ENCODE measurements around the gene OCLN.
A peak's percentile ranks its signal among the peaks of the same experiment; 100 is the strongest.
"Not testable (repeated sequence)": the region's sequence is repeated elsewhere in the genome, so short reads cannot be mapped to it uniquely, and the experiment has no call there.

Gene OCLN

GRCh38 chr5:69525490-69525889, 32.9 kb downstream of the OCLN start:
- no peak overlapping the region for H3K4me3 ChIP-seq
- no peak overlapping the region for H3K27ac ChIP-seq

- H3K4me3 ChIP-seq, result no peak overlapping the region
- no peak overlapping the region for H3K27ac ChIP-seq
These were observed 34.1 kb downstream of the OCLN start for GRCh38 chr5:69526660-69527059.

GRCh38 chr5:69527128-69527770, 34.7 kb downstream of the OCLN start:
- H3K4me3 ChIP-seq, result no peak overlapping the region
- no peak overlapping the region for H3K27ac ChIP-seq

DNA sequence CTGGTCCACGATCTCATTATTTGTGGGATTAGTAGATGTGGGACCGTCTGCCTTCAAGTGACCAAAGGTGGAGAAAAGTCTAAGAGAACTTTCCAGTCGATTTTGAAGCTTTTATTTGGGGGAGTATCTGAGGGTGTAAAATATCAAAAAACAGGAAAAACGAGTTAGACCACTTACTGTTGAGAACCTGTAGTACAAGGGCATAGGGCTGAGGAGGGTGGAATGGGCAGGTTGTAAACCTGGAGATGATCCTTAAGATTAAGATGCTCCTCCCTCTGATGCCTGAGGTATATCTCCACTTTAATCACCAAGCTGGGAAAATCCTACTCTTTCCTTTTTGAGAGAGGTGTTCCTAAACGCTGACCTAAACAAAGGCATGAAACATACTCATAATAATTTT, 35.4 kb downstream of the OCLN start:
- Histone ChIP-seq H3K27ac (no peak overlapping the region), H3K4me3 (no peak overlapping the region)

- no peak overlapping the region for H3K4me3 ChIP-seq
- no peak overlapping the region for H3K27ac ChIP-seq
These were observed 36.0 kb downstream of the OCLN start for GRCh38 chr5:69528609-69529008.

DNA sequence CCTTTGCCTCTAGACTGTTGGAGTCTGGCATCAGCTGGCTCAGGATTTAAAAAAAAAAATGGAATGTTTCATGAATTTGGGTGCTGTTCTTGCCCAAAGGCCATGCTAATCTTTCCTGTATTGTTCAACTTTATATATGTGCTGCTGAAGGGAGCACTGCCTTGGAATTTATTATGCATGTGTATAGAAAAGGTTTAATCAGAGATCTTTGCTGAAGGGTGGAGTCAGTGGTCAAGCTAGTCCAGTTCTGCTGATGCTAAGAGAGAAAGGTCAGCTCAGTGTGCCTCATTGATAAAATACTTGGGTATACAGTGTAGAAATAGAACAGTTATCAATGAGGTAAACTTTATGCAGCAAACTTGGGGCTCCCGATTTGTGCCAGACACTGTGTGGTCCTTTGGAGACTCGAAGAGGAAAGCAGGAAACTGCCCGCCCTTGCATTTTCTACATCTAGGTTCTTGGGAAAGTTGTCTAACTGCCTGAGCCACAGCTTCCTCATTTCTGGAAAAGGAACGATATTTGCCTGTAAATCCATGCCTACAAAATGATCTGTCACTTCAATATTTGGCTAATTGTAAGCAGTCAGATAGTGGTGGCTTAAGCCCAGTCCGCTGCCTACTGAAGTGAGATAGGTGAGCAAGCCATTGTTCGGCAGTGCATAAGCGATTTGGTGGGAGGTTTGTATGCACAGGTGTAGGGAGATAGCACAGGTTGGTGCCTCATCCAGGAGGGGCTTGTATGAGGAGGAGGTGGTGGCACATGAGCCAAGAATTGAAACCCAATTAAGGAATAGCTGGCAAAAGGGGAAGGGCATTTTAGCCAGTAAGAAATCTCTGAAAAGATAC, 38.2 kb downstream of the OCLN start:
- Histone ChIP-seq H3K4me3 (no peak overlapping the region), H3K27ac (no peak overlapping the region)

GRCh38 chr5:69531406-69531801, 38.8 kb downstream of the OCLN start:
- Histone ChIP-seq H3K27ac (no peak overlapping the region), H3K4me3 (no peak overlapping the region)

DNA sequence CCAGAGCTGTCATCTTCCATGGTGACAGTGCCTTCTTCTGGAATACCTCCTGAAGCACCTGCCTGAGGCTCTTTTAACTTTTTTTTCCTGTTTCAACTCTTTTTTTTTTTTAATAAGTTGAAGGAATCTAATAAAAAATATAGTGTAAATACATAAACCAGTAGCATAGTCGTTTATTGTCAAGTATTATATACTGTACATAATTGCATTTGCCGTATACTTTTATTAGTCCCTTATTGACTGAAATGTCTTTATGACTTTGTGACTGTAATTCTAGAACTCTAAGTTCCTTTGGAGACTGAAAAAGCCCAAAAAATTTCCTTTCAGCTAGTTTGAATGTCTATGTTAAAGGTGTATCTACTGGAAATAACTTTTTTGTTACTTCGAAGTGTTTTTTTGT, 45.3 kb downstream of the OCLN start:
- H3K4me3 ChIP-seq, H3K27ac ChIP-seq: not testable (repeated sequence)

- not testable (repeated sequence) for H3K27ac ChIP-seq, H3K4me3 ChIP-seq
These were observed 46.1 kb downstream of the OCLN start for GRCh38 chr5:69538735-69539134.

DNA sequence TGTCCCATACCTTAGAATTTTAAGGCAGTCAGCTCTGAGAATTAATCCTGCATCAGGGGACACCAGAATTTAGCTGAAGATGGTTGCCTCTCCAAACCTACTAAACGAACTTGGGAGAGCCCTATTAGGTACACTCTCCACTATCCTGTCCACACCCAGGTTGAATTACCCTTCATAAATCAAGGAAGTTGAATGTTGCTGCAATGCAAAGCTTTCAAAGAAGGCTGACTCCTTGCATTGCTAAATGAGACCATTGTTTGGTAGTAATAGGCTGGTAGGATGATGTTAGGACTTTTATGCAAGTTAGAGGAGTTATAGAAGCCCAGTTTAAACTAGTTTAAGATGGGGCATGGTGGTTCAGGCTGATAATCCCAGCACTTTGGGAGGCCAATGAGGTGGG, 48.8 kb downstream of the OCLN start:
- not testable (repeated sequence) for H3K4me3 ChIP-seq, H3K27ac ChIP-seq

DNA sequence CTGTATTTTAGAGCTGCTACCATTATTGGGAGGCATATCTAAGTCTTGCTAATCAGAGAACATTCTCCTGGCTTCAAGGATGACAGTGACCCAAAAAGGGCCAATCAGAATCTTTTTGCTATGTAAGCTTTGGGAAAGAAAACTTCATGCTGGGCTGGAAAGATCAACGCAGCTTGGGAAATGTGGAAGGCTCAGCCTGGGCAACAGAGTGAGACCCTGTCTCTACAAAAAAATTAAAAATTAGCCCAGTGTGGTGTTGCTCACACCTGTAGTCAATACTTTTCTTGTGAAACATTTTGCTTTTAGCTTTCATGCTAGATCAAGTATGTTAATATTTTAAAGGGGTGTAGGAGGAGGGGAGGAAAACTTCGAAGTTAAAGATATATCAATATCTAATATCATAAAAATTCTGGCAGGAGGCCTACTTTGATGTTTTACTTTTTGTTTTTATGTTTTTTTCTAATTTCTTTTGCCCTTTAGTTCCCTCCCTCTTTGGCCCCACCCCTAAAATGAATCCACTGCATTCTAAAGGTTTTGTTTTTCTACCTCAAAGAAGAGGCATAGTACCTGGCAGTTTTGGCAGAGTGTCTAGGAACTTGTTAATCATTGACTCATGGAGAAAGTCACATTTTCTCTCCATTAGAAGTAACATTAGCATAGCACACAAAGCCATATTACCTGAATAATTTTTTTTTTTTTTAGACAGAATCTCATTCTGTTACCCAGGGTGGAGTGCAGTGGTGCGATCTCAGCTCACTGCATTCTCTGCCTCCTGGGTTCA, 50.4 kb downstream of the OCLN start:
- not testable (repeated sequence) for H3K27ac ChIP-seq, H3K4me3 ChIP-seq

- not testable (repeated sequence) for H3K27ac ChIP-seq
These were observed 52.0 kb downstream of the OCLN start for GRCh38 chr5:69544602-69545001.

DNA sequence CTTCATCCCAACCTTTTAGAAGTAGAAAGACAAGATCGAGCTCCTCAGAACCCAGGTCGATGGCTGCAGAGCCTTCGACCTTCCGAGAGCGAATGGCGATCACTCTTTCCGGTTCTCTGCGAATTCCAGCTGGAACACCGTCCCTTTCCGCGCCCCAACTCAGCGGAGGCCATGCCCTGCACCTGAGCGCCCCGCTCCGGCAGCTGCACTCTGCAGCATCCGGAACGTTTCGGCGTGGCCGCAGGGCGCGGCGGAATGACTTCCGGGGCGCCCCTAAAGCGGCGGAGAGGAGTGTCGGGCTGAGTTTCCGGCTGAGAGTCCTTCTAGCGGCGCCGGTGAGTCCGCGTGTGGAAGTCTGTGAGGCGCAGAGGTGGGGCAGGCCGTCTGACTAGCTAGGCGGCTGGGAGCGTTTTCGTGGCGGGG, 67.3 kb downstream of the OCLN start, which contains the start of gene GTF2H2C:
TSS of gene GTF2H2C (plus strand) at position 284 of the 423 bp plus-strand sequence. CDS start 4,942 bp downstream, outside the sequence.
- Histone ChIP-seq H3K27ac (peak within 1 kb of the TSS in 10 of 21 experiments; percentile 6 to 70 (median 42)), H3K4me3 (peak within 1 kb of the TSS; percentile 30 to 44 (median 35))

More at GRCh38 chr5:69544602-69545001, 52.0 kb downstream of the OCLN start:
- H3K4me3 ChIP-seq, result not testable (repeated sequence)

- peak overlapping the region in 2 of 21 experiments; percentile 7 to 12 for H3K27ac ChIP-seq
- H3K4me3 ChIP-seq, result peak overlapping the region in 6 of 7 experiments; percentile 29 to 44 (median 34)
These were observed 68.2 kb downstream of the OCLN start for GRCh38 chr5:69560587-69561431.

- not testable (repeated sequence) for H3K4me3 ChIP-seq, H3K27ac ChIP-seq
These were observed 73.6 kb downstream of the OCLN start for GRCh38 chr5:69566172-69566571.

- not testable (repeated sequence) for H3K4me3 ChIP-seq, H3K27ac ChIP-seq
These were observed 75.5 kb downstream of the OCLN start for GRCh38 chr5:69568072-69568471.

GRCh38 chr5:69583356-69583755, 90.8 kb downstream of the OCLN start:
- H3K4me3 ChIP-seq, H3K27ac ChIP-seq: not testable (repeated sequence)

- not testable (repeated sequence) for H3K4me3 ChIP-seq, H3K27ac ChIP-seq
These were observed 103.7 kb downstream of the OCLN start for GRCh38 chr5:69596114-69596840.

DNA sequence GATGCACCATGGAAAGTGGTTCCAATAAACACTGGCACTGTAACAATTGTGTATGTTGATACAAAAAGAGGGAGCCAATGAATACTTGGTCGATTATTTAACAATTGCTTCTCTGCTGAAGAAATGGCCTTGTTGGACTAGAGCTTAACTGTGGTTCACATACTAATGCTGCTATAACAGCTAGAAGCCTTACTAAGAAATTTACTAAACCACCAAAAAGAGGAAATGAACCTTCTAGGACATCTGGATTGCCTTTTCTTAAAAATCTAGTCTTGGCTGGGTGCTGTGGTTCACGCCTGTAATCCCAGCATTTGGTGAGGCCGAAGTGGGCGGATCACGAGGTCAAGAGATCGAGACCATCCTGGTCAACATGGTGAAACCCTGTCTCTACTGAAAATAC, 109.4 kb downstream of the OCLN start:
- not testable (repeated sequence) for H3K4me3 ChIP-seq, H3K27ac ChIP-seq

Measured in skin epidermis (tissue), 12 donors.